ENCODE measurements around the gene SLC25A4. TPM values are rescaled to one million over a fixed set of nuclear protein-coding genes. Genes with fewer than 3 reads are reported as not detected.

Gene SLC25A4
- total RNA-seq, 2 donors from 2014 or later, result 35.0 to 44.6 TPM

- peak overlapping the region; percentile 62 to 90 for H3K9ac ChIP-seq (ENCODE audit: low read depth in 2 of 2, low read length in 2 of 2)
- no peak for TF ChIP-seq CTCF (IDR thresholded peaks at IDR 0.05)
- H3K9me3 ChIP-seq, result no peaks in the 10 kb centered on the region
- H3K4me1 ChIP-seq, result no peaks in the 10 kb centered on the region
- no peaks in the 10 kb centered on the region for H3K36me3 ChIP-seq
- H3K27ac ChIP-seq, result no peak overlapping the region
- H3K4me3 ChIP-seq, result peak overlapping the region; percentile 68
- intact Hi-C loops (cut with DNase I), result no loop called here
- peak; percentile 49 for DNase-seq
- no peaks in the 10 kb centered on the region for H3K27me3 ChIP-seq
Observed at GRCh38 chr4:185143601-185143969, 519 bp downstream of the SLC25A4 start.

- Histone ChIP-seq H3K36me3 (no peaks in the 10 kb centered on the region), H3K27ac (no peak overlapping the region), H3K9ac (ENCODE audit: low read depth in 2 of 2, low read length in 2 of 2) (no peak overlapping the region), H3K9me3 (no peaks in the 10 kb centered on the region), H3K27me3 (no peaks in the 10 kb centered on the region), H3K4me3 (no peak overlapping the region), H3K4me1 (no peaks in the 10 kb centered on the region)
- no peak for TF ChIP-seq CTCF (IDR thresholded peaks at IDR 0.05)
- DNase-seq, result no peak
- intact Hi-C loops (cut with DNase I), result no loop called here
Observed at GRCh38 chr4:185144601-185145240, 1.7 kb downstream of the SLC25A4 start.

- no peak for DNase-seq
- Histone ChIP-seq H3K27ac (no peak overlapping the region), H3K9ac (ENCODE audit: low read depth in 2 of 2, low read length in 2 of 2) (no peak overlapping the region), H3K4me1 (no peaks in the 10 kb centered on the region), H3K27me3 (no peaks in the 10 kb centered on the region), H3K4me3 (no peak overlapping the region), H3K9me3 (no peaks in the 10 kb centered on the region), H3K36me3 (no peaks in the 10 kb centered on the region)
- no peak for TF ChIP-seq CTCF (IDR thresholded peaks at IDR 0.05)
- intact Hi-C loops (cut with DNase I), result no loop called here
Observed at GRCh38 chr4:185145572-185145971, 2.5 kb downstream of the SLC25A4 start.

GRCh38 chr4:185149392-185149791 is 6.3 kb downstream of the SLC25A4 start:
- no peak overlapping the region for H3K4me3 ChIP-seq
- intact Hi-C loops (cut with DNase I), result no loop called here
- no peaks in the 10 kb centered on the region for H3K4me1 ChIP-seq
- DNase-seq, result no peak
- no peak overlapping the region for H3K9ac ChIP-seq (ENCODE audit: low read depth in 2 of 2, low read length in 2 of 2)
- no peak for TF ChIP-seq CTCF (IDR thresholded peaks at IDR 0.05)
- no peaks in the 10 kb centered on the region for H3K9me3 ChIP-seq
- no peaks in the 10 kb centered on the region for H3K36me3 ChIP-seq
- no peak overlapping the region for H3K27ac ChIP-seq
- no peaks in the 10 kb centered on the region for H3K27me3 ChIP-seq

GRCh38 chr4:185151296-185151695 is 8.2 kb downstream of the SLC25A4 start:
- no peak overlapping the region for H3K9ac ChIP-seq (ENCODE audit: low read depth in 2 of 2, low read length in 2 of 2)
- no peak for TF ChIP-seq CTCF (IDR thresholded peaks at IDR 0.05)
- H3K27ac ChIP-seq, result no peak overlapping the region
- DNase-seq, result no peak
- H3K4me3 ChIP-seq, result no peak overlapping the region
- H3K9me3 ChIP-seq, result no peaks in the 10 kb centered on the region
- no peaks in the 10 kb centered on the region for H3K36me3 ChIP-seq
- intact Hi-C loops (cut with DNase I), result no loop called here
- H3K27me3 ChIP-seq, result no peaks in the 10 kb centered on the region
- no peaks in the 10 kb centered on the region for H3K4me1 ChIP-seq

Measured in colonic mucosa (tissue), 4 donors.